Left colon (tissue), 2 donors: ENCODE data around the gene BRK1. TPM values are rescaled to one million over a fixed set of nuclear protein-coding genes. Genes with fewer than 3 reads are reported as not detected.
"Not testable (repeated sequence)": the region's sequence is repeated elsewhere in the genome, so short reads cannot be mapped to it uniquely, and the experiment has no call there.

Experiments
- ATAC-seq: fragments of 200-7000 bp; cut with Tn5 transposase; one replicate; pipeline ENCODE4 v1.9.1; 2020; ENCODE audit warnings: mild to moderate bottlenecking, moderate library complexity
- DNase-seq, 2 donors: peaks; one replicate each; pipeline ENCODE4 v3.0.0-alpha.2; 2020
- intact Hi-C, 2 donors: fragments of 100-400 bp; cut with DNase I in 1 of 2; cut with micrococcal nuclease in 1 of 2; formaldehyde crosslinking; loops; one replicate each; pipeline versions ENCODE4 v1.11.2 to v1.14.0; 2022; cut with DNase I, micrococcal nuclease
- total RNA-seq, 2 donors: library from RNA; stranded (reverse); fragmentation: NEBNext Ultra II Directional; extraction: Animal tissue kit (Norgen Biotek cat#: 25700); gene quantifications; one replicate each; pipeline ENCODE4 v1.2.1, GENCODE V29; 2021
- donor health status: DM: no; HTN: no; CAD: no.
- donor health status: DM: yes; HTN: yes; CAD: no.

Gene BRK1
- total RNA-seq, 2 donors from 2014 or later = 79.7 to 84.8 TPM

DNA sequence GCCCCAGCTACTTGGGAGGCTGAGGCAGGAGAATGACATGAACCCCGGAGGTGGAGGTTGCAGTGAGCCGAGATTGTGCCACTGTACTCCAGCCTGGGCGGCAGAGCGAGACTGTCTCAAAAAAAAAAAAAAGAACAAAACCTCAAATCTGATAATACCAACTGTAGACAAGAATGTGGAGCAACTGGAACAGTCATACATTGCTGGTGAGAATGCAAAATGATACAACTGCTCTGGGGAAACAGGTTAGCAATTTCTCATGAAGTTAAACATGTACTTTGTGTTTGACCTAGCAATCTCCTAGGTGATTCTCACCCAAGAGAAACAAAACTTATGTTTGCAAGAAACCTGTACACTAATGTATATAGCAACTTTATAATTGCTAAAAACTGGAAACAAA is 21.7 kb downstream of the BRK1 start:
- DNase-seq (no peak), ATAC-seq (no peak)
- intact Hi-C loops = no loop called here

- no peak for ATAC-seq
- intact Hi-C loops = no loop called here
- peak in 1 of 2 donors; percentile 26 for DNase-seq
These were observed 25.6 kb downstream of the BRK1 start for GRCh38 chr3:10140996-10141546.

DNA sequence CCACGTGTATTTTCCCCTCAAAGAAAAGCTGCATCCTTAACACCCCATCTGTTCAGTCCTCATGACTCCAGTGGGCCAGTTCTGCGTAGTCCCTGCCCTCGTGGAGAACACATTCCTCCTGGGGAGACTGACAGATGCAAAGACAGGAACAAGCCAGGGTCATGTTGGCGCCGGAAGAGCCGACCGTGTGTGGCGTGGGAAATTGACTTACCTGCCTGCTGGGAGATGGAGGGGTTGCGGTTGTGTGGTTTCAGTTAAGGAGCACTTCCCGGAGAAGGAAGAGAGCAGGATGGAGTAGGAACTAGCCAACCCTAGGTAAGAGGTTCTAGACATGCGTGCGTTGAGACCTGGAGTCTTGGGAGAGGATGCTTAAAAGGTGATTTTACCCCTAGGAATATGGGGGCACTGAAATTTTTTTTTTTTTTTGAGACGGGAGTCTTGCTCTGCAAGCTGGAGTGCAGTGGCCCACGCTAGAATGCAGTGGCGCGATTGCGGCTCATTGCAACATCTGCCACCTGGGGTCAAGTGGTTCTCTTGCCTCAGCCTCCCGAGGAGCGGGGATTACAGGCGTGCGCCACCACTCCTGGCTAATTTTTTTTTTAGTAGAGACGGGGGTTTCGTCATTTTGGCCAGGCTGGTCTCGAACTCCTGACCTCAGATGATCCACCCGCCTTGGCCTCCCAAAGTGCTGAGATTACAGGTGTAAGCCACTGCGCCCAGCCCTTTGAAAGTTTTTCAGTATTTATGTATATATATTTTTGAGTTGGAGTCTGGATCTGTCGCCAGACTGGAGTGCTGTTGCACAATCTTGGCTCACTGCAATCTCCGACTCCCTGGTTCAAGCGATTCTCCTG is 27.5 kb downstream of the BRK1 start:
- DNase-seq (peak in 1 of 2 donors; percentile 20), ATAC-seq (no peak)
- intact Hi-C loops = no loop called here

DNA sequence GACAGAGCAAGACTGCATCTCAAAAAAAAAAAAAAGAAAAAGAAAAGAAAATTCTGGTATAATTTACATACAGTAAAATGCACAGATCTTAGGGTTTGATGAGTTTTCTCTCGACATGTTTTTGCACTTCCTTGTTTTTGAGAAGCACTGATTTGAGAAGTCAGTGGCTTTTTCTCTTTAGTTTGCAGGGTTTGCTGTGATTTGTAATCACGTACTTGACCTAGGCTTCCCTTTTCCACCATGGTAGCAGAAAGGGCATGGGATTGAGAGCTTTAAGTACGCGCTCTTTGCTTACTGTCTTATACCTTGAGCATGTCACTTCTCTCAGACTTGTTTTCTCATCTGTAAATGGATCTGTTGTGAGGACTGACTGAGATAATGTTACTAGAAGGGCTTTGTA is 30.2 kb downstream of the BRK1 start:
- no peak for ATAC-seq
- DNase-seq = no peak
- intact Hi-C loops = no loop called here

- DNase-seq (no peak), ATAC-seq (no peak)
- intact Hi-C loops = no loop called here
These were observed 33.8 kb downstream of the BRK1 start for GRCh38 chr3:10149226-10149625.

GRCh38 chr3:10150987-10151386 is 35.5 kb downstream of the BRK1 start:
- intact Hi-C loops = no loop called here
- no peak for ATAC-seq
- no peak for DNase-seq

GRCh38 chr3:10154335-10155122 is 39.1 kb downstream of the BRK1 start:
- DNase-seq = no peak
- intact Hi-C loops = no loop called here
- ATAC-seq = peak; percentile 14

DNA sequence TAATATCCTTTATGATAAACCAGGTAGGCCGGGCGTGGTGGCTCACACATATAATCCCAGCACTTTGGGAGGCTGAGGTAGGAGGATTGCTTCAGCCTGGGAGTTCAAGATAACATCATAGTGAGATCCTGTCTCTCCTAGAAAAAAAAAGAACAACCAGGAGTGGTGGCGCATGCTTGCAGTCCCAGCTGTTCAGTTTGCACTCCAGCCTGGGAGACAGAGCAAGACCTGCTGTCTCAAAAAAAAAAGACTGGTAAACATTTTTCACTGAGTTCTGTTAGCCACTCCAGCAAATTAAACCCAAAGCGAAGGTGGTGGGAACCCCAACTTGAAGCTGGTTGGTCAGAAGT is 39.6 kb downstream of the BRK1 start:
- ATAC-seq (no peak), DNase-seq (no peak)
- intact Hi-C loops = no loop called here

GRCh38 chr3:10155658-10156057 is 40.2 kb downstream of the BRK1 start:
- no peak for DNase-seq
- intact Hi-C loops = no loop called here
- ATAC-seq = no peak

DNA sequence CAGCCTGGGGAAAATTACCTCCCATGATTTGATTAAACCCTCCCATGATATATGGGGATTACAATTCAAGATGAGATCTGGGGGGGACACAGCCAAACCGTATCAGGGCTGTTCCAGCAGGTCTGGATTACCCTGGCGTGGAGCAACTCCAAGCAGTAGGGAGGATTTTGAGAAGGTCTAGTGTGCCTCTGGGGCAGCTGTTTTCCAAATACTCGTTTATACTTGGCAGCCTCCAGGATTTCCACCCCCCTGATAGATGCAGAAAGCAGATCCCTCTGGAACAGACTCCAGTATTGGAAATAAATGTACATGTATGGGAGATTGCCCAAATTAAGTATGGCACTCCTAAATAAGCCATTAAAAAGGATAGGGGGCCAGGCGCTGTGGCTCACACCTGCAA is 41.6 kb downstream of the BRK1 start:
- no peak for ATAC-seq
- intact Hi-C loops = no loop called here
- no peak for DNase-seq

DNA sequence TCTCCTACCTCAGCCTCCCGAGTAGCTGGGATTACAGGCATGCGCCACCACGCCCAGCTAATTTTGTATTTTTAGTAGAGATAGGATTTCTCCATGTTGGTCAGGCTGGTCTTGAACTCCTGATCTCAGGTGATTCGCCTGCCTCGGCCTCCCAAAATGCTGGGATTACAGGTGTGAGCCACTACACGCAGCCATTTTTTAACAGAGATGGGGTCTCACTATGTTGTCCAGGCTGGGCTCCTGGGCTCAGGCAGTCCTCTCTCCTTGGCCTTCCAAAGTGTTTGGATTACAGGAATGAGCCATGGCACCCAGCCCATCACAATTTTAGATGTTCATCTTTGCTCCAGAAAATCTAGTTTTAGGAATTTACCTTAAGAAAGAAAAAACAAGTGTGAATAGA is 43.1 kb downstream of the BRK1 start:
- ATAC-seq, intact Hi-C loops, DNase-seq: not testable (repeated sequence)

GRCh38 chr3:10160346-10160745 is 44.9 kb downstream of the BRK1 start:
- no peak for DNase-seq
- intact Hi-C loops = no loop called here
- no peak for ATAC-seq

DNA sequence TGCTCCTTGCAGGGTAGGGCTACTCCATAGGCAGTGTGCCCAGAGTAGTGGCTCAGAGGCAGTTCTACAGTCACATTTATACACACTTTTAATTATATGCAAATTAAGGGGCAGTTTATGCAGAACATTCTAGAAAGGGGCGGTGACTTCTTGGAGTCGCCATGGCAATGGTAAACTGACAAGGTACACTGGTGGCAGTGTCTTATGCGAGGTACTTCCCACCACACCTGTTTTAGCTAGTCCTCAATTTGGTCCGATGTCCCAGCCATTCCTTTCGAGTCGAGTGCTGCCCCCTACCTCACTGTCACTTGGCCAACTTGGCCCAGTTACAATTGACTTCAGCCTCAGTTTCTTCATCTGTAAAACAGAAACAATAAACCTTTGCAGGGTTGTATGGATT is 45.5 kb downstream of the BRK1 start:
- no peak for ATAC-seq
- intact Hi-C loops = no loop called here
- no peak for DNase-seq

DNA sequence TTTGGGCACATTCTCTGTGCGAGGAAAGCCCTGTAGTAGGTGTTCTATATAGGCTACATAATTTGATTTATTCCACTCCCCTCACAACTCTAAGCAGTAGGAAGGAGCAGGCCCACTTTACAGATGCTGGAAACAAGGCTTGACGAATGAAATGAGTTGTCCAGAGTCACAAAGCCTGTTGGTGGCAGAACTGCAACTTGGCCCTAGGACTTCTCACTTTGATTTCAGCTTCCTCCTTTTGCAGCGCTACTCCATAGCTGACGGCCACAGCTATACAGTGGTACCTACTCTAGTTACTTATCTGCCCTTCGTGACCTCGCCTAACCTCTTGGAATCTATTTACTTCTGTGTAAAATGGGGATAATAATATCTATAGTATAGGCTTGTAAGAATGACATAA is 46.7 kb downstream of the BRK1 start:
- DNase-seq (no peak), ATAC-seq (no peak)
- intact Hi-C loops = no loop called here

- intact Hi-C loops = loop anchor here in 1 of 2 donors (2.0 kb wide), 1 partner anchor 61 kb away; no protein-coding TSS in a partner anchor
- DNase-seq, ATAC-seq: not testable (repeated sequence)
These were observed 48.7 kb downstream of the BRK1 start for GRCh38 chr3:10164201-10164545.

- intact Hi-C loops = loop anchor here in 1 of 2 donors (2.0 kb wide), 1 partner anchor 60 kb away; no protein-coding TSS in a partner anchor
- ATAC-seq = peak; percentile 96
- peak; percentile 57 to 76 for DNase-seq
These were observed 49.3 kb downstream of the BRK1 start, which contains the start of gene IRAK2 for GRCh38 chr3:10164546-10165393. TSS of gene IRAK2 (plus strand) at chr3:10164919. CDS start at chr3:10164955, 36 bp downstream.

GRCh38 chr3:10166213-10166604 is 50.7 kb downstream of the BRK1 start:
- DNase-seq (no peak), ATAC-seq (no peak)
- intact Hi-C loops = no loop called here

DNA sequence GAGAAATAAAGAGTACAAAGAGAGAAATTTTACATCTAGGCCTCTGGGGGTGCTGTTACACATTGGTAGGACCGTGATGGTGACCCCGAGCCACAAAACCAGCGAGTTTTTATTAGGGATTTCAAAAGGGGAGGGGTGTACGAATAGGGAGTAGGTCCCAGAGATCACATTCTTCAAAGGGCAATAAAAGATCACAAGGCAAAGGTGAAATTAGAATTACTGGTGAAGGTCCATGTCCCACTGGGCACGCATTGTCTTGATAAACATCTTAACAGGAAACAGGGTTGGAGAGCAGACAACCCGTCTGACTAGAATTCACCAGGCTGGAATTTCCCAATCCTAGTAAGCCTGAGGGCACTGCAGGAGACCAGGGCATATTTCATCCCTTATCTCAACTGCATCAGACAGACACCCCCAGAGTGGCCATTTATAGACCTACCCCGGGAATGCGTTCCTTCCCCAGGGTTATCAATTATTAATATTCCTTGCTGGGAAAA is 53.6 kb downstream of the BRK1 start:
- intact Hi-C loops = no loop called here
- ATAC-seq = no peak
- no peak for DNase-seq
